H9 (cell line): Measurements from ENCODE around the gene DHRSX. TPM values are rescaled to one million over a fixed set of nuclear protein-coding genes. Genes with fewer than 3 reads are reported as not detected.

Experiments used
- DNase-seq: peaks from one replicate; pipeline ENCODE4 v3.0.0-alpha.2; 2017
- H2AFZ ChIP-seq: one replicate; pipeline ENCODE4 v1.6.1; 2013; ENCODE audit warnings: mild to moderate bottlenecking, low read length, control low read depth, moderate library complexity
- H2AK5ac ChIP-seq: 2 replicates; pipeline ENCODE4 v1.6.1; 2013; ENCODE audit warnings: low read length, control low read depth, mixed read lengths; ENCODE audit not compliant: insufficient read length
- H2BK120ac ChIP-seq: one replicate; pipeline ENCODE4 v1.6.1; 2013; ENCODE audit warnings: low read depth, mild to moderate bottlenecking, low read length, control low read depth, inconsistent platforms; ENCODE audit not compliant: poor library complexity, severe bottlenecking
- H2BK12ac ChIP-seq: 2 replicates; pipeline ENCODE4 v1.6.1; 2013; ENCODE audit warnings: low read length, control low read depth, mixed read lengths, low read depth; ENCODE audit not compliant: insufficient read length
- H2BK15ac ChIP-seq: 2 replicates; pipeline ENCODE4 v1.6.1; 2013; ENCODE audit warnings: low read depth, low read length, control low read depth
- H2BK20ac ChIP-seq: one replicate; pipeline ENCODE4 v1.6.1; 2013; ENCODE audit warnings: low read depth, mild to moderate bottlenecking, low read length, control low read depth, inconsistent platforms; ENCODE audit not compliant: poor library complexity, severe bottlenecking
- H2BK5ac ChIP-seq: 2 replicates; pipeline ENCODE4 v1.6.1; 2013; ENCODE audit warnings: low read length, control low read depth, mixed read lengths; ENCODE audit not compliant: insufficient read length
- H3K14ac ChIP-seq: 2 replicates; pipeline ENCODE4 v1.6.1; 2013; ENCODE audit warnings: low read length, control low read depth; ENCODE audit not compliant: insufficient read depth
- H3K18ac ChIP-seq: 2 replicates; pipeline ENCODE4 v1.6.1; 2013; ENCODE audit warnings: low read depth, mild to moderate bottlenecking, mixed read lengths, low read length, control low read depth; ENCODE audit not compliant: insufficient read length
- H3K23ac ChIP-seq: 2 replicates; pipeline ENCODE4 v1.6.1; 2013; ENCODE audit warnings: low read length, control low read depth, mixed read lengths, low read depth; ENCODE audit not compliant: insufficient read length
- H3K23me2 ChIP-seq: 2 replicates; pipeline ENCODE4 v1.6.1; 2013; ENCODE audit warnings: low read depth, mild to moderate bottlenecking, mixed read lengths, low read length, control low read depth; ENCODE audit not compliant: insufficient read length, poor library complexity, severe bottlenecking
- H3K27ac ChIP-seq: 2 replicates; pipeline ENCODE4 v1.5.1; 2013; ENCODE audit warnings: low read length, control low read depth, mixed read lengths, low read depth; ENCODE audit not compliant: insufficient read length
- H3K27me3 ChIP-seq: 2 replicates; pipeline ENCODE4 v1.6.1; 2013; ENCODE audit warnings: low read length, control low read depth, inconsistent platforms; ENCODE audit not compliant: insufficient read depth
- H3K4ac ChIP-seq: 2 replicates; pipeline ENCODE4 v1.6.1; 2013; ENCODE audit warnings: low read depth, mild to moderate bottlenecking, control low read depth, inconsistent platforms, low read length, moderate library complexity
- H3K4me1 ChIP-seq: 2 replicates; pipeline ENCODE4 v1.6.1; 2013; ENCODE audit warnings: low read length, control low read depth, inconsistent platforms; ENCODE audit not compliant: insufficient read depth
- H3K4me2 ChIP-seq: 2 replicates; pipeline ENCODE4 v1.6.1; 2013; ENCODE audit warnings: low read length, control low read depth, mixed read lengths; ENCODE audit not compliant: insufficient read length, insufficient read depth
- H3K56ac ChIP-seq: 2 replicates; pipeline ENCODE4 v1.6.1; 2013; ENCODE audit warnings: low read depth, mild to moderate bottlenecking, mixed read lengths, low read length, control low read depth; ENCODE audit not compliant: insufficient read length
- H3K79me1 ChIP-seq: 2 replicates; pipeline ENCODE4 v1.6.1; 2013; ENCODE audit warnings: low read depth, mild to moderate bottlenecking, moderate library complexity, low read length, control low read depth, inconsistent platforms; ENCODE audit not compliant: insufficient read depth, poor library complexity, severe bottlenecking
- H3K79me2 ChIP-seq: 2 replicates; pipeline ENCODE4 v1.6.1; 2013; ENCODE audit warnings: low read length, control low read depth, inconsistent platforms; ENCODE audit not compliant: insufficient read depth
- H3K9ac ChIP-seq: 2 replicates; pipeline ENCODE4 v1.6.1; 2013; ENCODE audit warnings: low read length, control low read depth, mixed read lengths; ENCODE audit not compliant: insufficient read length; ENCODE audit errors: extremely low read depth
- H3K9me3 ChIP-seq: one replicate; pipeline ENCODE4 v1.6.1; 2013; ENCODE audit warnings: low read depth, low read length, inconsistent platforms; ENCODE audit not compliant: control insufficient read depth
- H3T11ph ChIP-seq: one replicate; pipeline ENCODE4 v1.6.1; 2013; ENCODE audit warnings: mild to moderate bottlenecking, low read length, control low read depth, inconsistent platforms
- H4K20me1 ChIP-seq: one replicate; pipeline ENCODE4 v1.6.1; 2013; ENCODE audit not compliant: control insufficient read depth, insufficient read length, insufficient read depth
- H4K5ac ChIP-seq: 2 replicates; pipeline ENCODE4 v1.6.1; 2013; ENCODE audit warnings: low read depth, mild to moderate bottlenecking, mixed read lengths, low read length, control low read depth; ENCODE audit not compliant: insufficient read length
- H4K8ac ChIP-seq: replicated peaks from 2 replicates; pipeline ENCODE4 v1.6.1; 2013; ENCODE audit warnings: low read length, control low read depth, mixed read lengths, low read depth; ENCODE audit not compliant: insufficient read length
- H4K91ac ChIP-seq: 2 replicates; pipeline ENCODE4 v1.6.1; 2013; ENCODE audit warnings: low read depth, mild to moderate bottlenecking, moderate library complexity, mixed read lengths, low read length, control low read depth; ENCODE audit not compliant: insufficient read length
- H3K27ac Mint-ChIP-seq, 3 experiments: 2 replicates in 2 of 3; 3 replicates in 1 of 3; pipeline ENCODE4 v1.8.0; 2020 to 2021; ENCODE audit warnings: mixed read lengths in 3 of 3, mild to moderate bottlenecking in 1 of 3, moderate library complexity in 1 of 3
- H3K27me3 Mint-ChIP-seq: 2 replicates; pipeline ENCODE4 v1.8.0; 2021; ENCODE audit warnings: low read depth, mild to moderate bottlenecking, moderate library complexity, mixed read lengths
- H3K36me3 Mint-ChIP-seq, 3 experiments: 2 replicates in 2 of 3; 3 replicates in 1 of 3; pipeline ENCODE4 v1.8.0; 2020 to 2021; ENCODE audit warnings: low read depth in 3 of 3, mixed read lengths in 3 of 3; ENCODE audit not compliant: insufficient read depth in 1 of 3
- H3K4me1 Mint-ChIP-seq, 2 experiments: 2 replicates each; pipeline ENCODE4 v1.8.0; 2020; ENCODE audit warnings: mixed read lengths in 2 of 2
- H3K4me3 Mint-ChIP-seq, 2 experiments: 2 replicates in 1 of 2; 3 replicates in 1 of 2; pipeline ENCODE4 v1.8.0; 2020 to 2021; ENCODE audit warnings: mild to moderate bottlenecking in 2 of 2, mixed read lengths in 2 of 2, moderate library complexity in 1 of 2
- H3K9me3 Mint-ChIP-seq, 2 experiments: 2 replicates in 1 of 2; 3 replicates in 1 of 2; pipeline ENCODE4 v1.8.0; 2020; ENCODE audit warnings: mild to moderate bottlenecking in 2 of 2, mixed read lengths in 2 of 2, moderate library complexity in 1 of 2
- WGBS: extraction: QIAGEN DNeasy Blood & Tissue Kit; methylation state at CpG from one replicate; pipeline ENCODE4 v1.1.7; 2013; ENCODE audit warnings: missing lambda C conversion rate, low lambda C conversion rate, mixed read lengths; ENCODE audit not compliant: insufficient read length; ENCODE audit errors: extremely low coverage; 5-methylcytosine and 5-hydroxymethylcytosine counted together
- total RNA-seq: library from RNA; stranded (reverse); gene quantifications from 2 replicates; pipeline ENCODE4 v1.2.1, GENCODE V29; 2021
- TF ChIP-seq, protein P1 (sequence below): fragments of 200-600 bp; sonication (generic); conservative IDR thresholded peaks from 3 replicates; pipeline ENCODE4 v1.8.0; 2021; ENCODE audit warnings: antibody characterized with exemption, mild to moderate bottlenecking

The DHRSX gene
- total RNA-seq, 1 experiment from 2014 or later = 44.0 TPM

DNA sequence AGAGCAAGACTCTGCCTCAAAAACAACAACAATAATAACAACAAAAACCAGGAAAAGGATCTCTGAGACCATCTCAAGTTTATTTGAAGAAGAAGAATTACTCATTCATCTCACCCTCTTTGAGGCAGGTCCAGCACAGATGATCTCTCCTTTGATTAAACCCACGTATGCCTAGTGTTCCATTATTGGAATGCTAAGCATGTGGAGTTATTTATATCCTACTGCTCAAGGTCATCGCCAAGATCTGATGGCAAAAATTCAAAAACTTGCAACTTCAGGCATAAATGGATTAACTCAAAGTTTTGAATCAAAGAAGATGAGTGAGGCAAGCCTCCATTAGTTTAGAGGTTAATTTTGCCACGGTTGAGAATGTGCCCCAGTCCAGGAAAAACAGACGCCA lies 184.2 kb downstream of the DHRSX start:
- no CpG with 5 or more reads among the region's 4 CpGs for WGBS

More for the DNA sequence above, 184.2 kb downstream of the DHRSX start:
- no peaks in the 10 kb centered on the region for H3K27me3 ChIP-seq
- H3K14ac ChIP-seq = no peak overlapping the region
- no peaks in the 10 kb centered on the region for H3K27me3 Mint-ChIP-seq
- H3K18ac ChIP-seq = no peak overlapping the region
- H2BK120ac ChIP-seq = no peak overlapping the region
- H3K4me1 Mint-ChIP-seq = peaks cover 5 to 17% of the 10 kb centered on the region in 2 experiments
- no peak overlapping the region for H2AFZ ChIP-seq
- H2BK12ac ChIP-seq = no peak overlapping the region
- H3K79me2 ChIP-seq = no peaks in the 10 kb centered on the region
- H3K27ac ChIP-seq = no peak overlapping the region
- no peak overlapping the region for H2BK5ac ChIP-seq
- no peak overlapping the region for H2AK5ac ChIP-seq
- H2BK15ac ChIP-seq = no peak overlapping the region
- H3K27ac Mint-ChIP-seq = no peak overlapping the region
- H4K91ac ChIP-seq = no peak overlapping the region
- H3K4me1 ChIP-seq = no peaks in the 10 kb centered on the region
- no peaks in the 10 kb centered on the region for H4K20me1 ChIP-seq
- H3K56ac ChIP-seq = no peak overlapping the region
- peaks cover 0 to 11% (median 7%) of the 10 kb centered on the region in 3 experiments; a peak in 6 of 7 replicates for H3K36me3 Mint-ChIP-seq
- H3T11ph ChIP-seq = no peak overlapping the region
- no peak overlapping the region for H4K5ac ChIP-seq
- no peak overlapping the region for H3K4me3 Mint-ChIP-seq
- no peak overlapping the region for H4K8ac ChIP-seq
- no peak overlapping the region for H3K4me2 ChIP-seq
- H2BK20ac ChIP-seq = no peak overlapping the region
- no peak overlapping the region for H3K23ac ChIP-seq
- TF ChIP-seq, protein P1, sequence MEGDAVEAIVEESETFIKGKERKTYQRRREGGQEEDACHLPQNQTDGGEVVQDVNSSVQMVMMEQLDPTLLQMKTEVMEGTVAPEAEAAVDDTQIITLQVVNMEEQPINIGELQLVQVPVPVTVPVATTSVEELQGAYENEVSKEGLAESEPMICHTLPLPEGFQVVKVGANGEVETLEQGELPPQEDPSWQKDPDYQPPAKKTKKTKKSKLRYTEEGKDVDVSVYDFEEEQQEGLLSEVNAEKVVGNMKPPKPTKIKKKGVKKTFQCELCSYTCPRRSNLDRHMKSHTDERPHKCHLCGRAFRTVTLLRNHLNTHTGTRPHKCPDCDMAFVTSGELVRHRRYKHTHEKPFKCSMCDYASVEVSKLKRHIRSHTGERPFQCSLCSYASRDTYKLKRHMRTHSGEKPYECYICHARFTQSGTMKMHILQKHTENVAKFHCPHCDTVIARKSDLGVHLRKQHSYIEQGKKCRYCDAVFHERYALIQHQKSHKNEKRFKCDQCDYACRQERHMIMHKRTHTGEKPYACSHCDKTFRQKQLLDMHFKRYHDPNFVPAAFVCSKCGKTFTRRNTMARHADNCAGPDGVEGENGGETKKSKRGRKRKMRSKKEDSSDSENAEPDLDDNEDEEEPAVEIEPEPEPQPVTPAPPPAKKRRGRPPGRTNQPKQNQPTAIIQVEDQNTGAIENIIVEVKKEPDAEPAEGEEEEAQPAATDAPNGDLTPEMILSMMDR = no peak
- DNase-seq = no peak
- H3K23me2 ChIP-seq = no peaks in the 10 kb centered on the region
- H3K9me3 Mint-ChIP-seq = peaks cover 3 to 5% of the 10 kb centered on the region in 2 experiments; a peak in 3 of 5 replicates
- H3K9me3 ChIP-seq = no peaks in the 10 kb centered on the region
- H3K79me1 ChIP-seq = no peaks in the 10 kb centered on the region
- H3K9ac ChIP-seq = no peak overlapping the region
- no peak overlapping the region for H3K4ac ChIP-seq
